Measurements from ENCODE around the gene MTHFSD.

DNA sequence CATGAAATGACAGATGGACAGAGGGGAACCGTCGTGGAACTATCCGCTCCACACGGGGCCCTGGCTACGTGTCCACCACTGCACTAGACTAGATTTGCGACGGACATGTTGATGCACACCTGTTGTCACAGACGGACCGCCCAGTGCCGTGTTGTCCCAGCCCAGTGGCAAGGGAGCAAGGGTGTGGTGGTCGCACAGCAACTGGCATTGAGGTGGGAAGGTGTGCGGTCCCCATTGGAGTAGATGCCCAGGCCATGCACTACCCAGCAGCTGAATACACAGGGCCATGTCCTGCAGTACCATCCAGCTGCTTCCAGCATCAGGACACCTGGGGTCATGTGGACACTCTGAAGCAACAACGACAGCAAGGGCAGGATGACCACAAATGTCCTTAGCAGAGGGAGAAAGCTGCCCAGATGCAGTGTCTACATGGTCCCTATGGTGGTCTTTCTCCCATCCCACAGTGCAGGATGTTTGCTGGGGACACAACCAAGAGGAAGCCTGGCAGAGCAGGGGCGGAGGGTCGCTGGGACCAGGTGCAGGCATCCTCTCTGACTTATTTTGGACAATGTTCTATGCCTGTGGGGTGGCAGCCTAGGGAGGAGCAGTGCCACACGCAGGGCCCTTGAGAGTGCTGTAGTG, 35.9 kb downstream of the MTHFSD start:
- TF ChIP-seq CEBPB (IDR thresholded peaks at IDR 0.05; ENCODE audit: borderline replicate concordance in 1 of 2, low read depth in 2 of 2, low read length in 2 of 2), result no peak
- no peak for TF ChIP-seq BHLHE40 (IDR thresholded peaks at IDR 0.05; ENCODE audit: borderline replicate concordance in 1 of 2, low read depth in 2 of 2, low read length in 1 of 2)
- TF ChIP-seq, protein P1, sequence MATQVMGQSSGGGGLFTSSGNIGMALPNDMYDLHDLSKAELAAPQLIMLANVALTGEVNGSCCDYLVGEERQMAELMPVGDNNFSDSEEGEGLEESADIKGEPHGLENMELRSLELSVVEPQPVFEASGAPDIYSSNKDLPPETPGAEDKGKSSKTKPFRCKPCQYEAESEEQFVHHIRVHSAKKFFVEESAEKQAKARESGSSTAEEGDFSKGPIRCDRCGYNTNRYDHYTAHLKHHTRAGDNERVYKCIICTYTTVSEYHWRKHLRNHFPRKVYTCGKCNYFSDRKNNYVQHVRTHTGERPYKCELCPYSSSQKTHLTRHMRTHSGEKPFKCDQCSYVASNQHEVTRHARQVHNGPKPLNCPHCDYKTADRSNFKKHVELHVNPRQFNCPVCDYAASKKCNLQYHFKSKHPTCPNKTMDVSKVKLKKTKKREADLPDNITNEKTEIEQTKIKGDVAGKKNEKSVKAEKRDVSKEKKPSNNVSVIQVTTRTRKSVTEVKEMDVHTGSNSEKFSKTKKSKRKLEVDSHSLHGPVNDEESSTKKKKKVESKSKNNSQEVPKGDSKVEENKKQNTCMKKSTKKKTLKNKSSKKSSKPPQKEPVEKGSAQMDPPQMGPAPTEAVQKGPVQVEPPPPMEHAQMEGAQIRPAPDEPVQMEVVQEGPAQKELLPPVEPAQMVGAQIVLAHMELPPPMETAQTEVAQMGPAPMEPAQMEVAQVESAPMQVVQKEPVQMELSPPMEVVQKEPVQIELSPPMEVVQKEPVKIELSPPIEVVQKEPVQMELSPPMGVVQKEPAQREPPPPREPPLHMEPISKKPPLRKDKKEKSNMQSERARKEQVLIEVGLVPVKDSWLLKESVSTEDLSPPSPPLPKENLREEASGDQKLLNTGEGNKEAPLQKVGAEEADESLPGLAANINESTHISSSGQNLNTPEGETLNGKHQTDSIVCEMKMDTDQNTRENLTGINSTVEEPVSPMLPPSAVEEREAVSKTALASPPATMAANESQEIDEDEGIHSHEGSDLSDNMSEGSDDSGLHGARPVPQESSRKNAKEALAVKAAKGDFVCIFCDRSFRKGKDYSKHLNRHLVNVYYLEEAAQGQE (IDR thresholded peaks at IDR 0.05; ENCODE audit: low read depth, low read length), result no peak
- no peak for TF ChIP-seq EGR1 (IDR thresholded peaks at IDR 0.05; ENCODE audit: borderline replicate concordance in 1 of 2, low read depth in 2 of 2, low read length in 2 of 2)
- no peak for TF ChIP-seq SIN3A (IDR thresholded peaks at IDR 0.05; ENCODE audit: low read depth, low read length)
- TF ChIP-seq, protein P2, sequence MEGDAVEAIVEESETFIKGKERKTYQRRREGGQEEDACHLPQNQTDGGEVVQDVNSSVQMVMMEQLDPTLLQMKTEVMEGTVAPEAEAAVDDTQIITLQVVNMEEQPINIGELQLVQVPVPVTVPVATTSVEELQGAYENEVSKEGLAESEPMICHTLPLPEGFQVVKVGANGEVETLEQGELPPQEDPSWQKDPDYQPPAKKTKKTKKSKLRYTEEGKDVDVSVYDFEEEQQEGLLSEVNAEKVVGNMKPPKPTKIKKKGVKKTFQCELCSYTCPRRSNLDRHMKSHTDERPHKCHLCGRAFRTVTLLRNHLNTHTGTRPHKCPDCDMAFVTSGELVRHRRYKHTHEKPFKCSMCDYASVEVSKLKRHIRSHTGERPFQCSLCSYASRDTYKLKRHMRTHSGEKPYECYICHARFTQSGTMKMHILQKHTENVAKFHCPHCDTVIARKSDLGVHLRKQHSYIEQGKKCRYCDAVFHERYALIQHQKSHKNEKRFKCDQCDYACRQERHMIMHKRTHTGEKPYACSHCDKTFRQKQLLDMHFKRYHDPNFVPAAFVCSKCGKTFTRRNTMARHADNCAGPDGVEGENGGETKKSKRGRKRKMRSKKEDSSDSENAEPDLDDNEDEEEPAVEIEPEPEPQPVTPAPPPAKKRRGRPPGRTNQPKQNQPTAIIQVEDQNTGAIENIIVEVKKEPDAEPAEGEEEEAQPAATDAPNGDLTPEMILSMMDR (IDR thresholded peaks at IDR 0.05 in 2 of 3, conservative IDR thresholded peaks at IDR 0.05 in 1 of 3; ENCODE audit: control insufficient read depth in 2 of 3, extremely low read depth in 1 of 3, insufficient read depth in 1 of 3, low read depth in 3 of 3, low read length in 3 of 3), result no peak

All from GM12878 (cell line).